Glomerular visceral epithelial cell (primary cell): ENCODE data around the gene EZR.
A peak's percentile ranks its signal among the peaks of the same experiment; 100 is the strongest.
"Not testable (repeated sequence)": the region's sequence is repeated elsewhere in the genome, so short reads cannot be mapped to it uniquely, and the experiment has no call there.

ENCODE experiments used
- DNase-seq: peaks from one replicate; pipeline ENCODE4 v3.0.0-alpha.2; 2016; ENCODE audit errors: extremely low spot score

The EZR gene

GRCh38 chr6:158841358-158841757 is 22.2 kb upstream of the EZR start:
- no peak for DNase-seq

DNA sequence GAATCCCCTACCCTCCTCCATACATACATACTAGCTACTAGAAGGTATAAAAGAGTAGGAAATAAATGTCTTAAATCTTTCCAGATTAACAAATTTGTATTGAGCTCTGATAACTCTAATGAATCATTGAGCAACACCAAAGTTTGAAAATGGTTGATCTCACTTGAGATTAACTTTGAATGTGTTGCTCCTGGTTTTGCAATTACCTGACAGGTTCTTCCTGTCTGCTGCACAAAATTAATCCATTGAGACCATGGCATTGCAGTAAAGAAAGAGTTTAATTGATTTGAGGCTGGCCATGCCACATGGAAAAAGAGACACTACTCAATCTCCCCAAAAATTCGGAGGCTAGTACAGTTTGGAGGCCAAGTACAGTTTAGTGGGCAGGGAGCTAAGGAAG is 21.3 kb upstream of the EZR start:
- no peak for DNase-seq

DNA sequence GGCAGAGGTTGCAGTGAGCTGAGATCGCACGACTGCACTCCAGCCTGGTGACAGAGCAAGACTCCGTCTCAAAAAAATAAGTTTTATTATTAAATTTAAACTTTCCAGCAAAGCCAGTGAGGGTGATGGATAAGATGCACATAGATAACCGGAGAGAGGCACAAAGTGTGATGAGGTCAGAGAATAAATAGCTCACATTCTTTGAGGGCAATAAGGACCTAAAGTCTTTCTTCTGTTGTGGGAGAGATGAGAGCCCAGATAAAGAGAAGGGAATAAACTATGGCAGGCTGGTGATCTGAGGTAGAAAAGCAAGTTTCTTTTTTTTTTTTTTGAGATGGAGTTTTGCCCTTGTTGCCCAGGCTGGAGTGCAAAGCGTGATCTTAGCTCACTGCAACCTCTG is 20.6 kb upstream of the EZR start:
- no peak for DNase-seq

DNA sequence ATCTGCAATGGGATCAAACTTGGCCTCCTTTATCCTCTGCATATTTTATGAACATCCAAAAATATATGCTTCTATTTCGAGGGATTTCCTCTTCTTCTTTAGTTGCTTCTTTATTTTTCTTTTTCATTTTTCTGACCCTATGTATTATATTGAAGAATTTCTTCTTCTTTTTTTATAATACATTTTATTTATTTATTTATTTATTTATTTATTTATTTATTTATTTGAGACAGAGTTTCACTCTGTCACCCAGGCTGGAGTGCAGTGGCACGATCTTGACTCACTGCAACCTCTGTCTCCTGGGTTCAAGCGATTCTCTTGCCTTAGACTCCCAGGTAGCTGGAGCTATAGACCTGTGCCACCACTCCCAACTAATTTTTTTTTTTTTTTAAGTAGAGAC is 19.6 kb upstream of the EZR start:
- not testable (repeated sequence) for DNase-seq

GRCh38 chr6:158837684-158838625 is 18.8 kb upstream of the EZR start:
- DNase-seq = no peak

GRCh38 chr6:158836625-158837311 is 17.6 kb upstream of the EZR start:
- no peak for DNase-seq

DNA sequence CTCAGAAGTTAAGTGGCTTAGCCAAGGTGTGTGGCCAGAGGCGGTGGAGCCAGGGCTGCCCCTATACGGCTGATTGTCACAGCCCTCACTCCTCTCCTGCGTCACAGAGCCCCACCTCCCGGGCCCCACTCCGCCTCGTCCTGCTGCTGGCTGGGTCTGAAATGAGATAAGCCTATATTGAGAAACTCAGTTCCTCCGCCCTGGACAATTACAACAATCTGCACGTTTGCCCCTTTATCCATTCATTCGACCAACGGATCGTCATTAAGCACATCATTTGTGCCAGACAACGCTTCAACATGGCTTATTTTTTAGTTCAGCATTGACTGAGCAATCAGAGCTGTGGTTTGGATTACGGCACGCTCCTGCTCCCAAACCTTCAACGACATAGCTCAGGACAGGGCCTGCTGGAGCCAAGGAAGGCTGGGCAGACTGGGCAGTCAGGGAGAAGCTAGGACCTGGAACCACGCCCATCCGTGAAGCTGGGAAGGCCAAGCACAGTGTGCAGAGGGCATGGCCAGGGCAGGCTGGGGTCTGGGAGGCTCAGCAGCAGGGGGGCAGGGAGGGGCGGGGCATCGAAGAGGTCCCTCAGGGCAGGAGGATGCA is 16.6 kb upstream of the EZR start:
- no peak for DNase-seq

DNA sequence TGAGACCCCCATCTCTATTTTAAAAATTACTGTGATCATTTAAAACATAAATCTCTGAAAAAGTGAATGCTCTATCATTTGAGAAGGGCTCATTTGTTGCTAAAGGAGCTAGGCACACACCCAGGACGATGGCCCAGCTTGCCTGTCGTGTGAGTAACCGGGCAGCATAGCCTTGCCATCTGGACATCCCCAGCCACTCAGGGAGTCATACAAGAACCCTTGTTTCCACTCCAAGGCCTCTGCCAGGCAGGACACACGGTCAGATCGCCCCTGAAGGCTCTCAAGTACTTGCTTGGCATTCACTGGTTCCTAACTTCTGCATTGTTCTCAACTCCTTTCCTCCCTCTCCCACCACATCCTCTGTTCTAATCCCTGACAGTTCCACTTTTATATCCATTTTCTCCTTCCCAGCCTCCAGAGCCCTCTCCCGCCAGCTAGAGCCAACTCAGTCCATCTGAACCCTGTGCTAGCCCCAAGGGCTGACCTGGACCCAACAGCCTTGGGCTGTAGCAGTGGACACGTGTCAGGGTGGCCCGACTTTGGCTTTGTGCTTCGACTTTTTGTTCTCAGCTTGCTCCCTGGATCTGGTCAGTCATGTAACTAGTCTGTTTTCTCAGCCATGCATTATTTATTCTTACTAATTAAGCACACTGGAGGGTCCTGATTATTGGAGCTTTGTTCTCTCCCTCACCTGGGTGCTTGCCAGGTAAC is 15.7 kb upstream of the EZR start:
- DNase-seq = no peak

DNA sequence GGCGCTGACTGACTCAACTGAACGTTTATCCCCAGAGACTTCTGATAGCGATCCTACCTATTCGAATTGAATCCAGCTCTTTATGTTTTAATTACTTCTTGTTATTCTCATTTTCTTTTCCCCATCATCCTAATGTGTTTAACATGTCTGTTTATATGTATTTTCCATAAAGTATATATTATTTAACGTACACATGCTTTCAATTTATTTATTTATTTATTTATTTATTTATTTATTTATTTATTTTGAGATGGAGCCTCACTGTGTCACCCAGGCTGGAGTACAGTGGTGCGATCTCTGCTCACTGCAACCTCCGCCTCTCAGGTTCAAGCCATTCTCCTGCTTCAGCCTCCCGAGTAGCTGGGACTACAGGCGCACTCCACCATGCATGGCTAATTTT is 13.6 kb upstream of the EZR start:
- not testable (repeated sequence) for DNase-seq

DNA sequence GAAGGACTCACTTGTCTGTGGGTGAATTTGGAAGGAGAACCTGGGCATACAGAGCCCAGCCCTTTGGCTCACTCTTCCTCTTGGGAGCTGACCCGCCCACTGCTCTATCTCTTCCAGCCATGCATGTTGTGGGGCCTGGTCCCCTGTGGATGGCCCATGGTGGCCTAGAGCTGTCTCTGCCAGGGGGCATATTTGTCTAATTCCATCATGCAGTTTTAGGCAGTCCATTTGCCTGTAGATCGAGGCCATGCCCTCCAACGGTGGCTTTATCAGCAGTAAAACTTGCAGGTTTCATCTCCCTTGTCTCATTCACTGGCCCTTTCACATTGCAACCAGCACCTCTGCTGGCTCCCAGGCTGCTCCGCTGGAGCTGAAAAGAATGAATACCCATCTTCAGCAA is 12.9 kb upstream of the EZR start:
- DNase-seq = no peak

GRCh38 chr6:158831571-158831970 is 12.4 kb upstream of the EZR start:
- DNase-seq = no peak

DNA sequence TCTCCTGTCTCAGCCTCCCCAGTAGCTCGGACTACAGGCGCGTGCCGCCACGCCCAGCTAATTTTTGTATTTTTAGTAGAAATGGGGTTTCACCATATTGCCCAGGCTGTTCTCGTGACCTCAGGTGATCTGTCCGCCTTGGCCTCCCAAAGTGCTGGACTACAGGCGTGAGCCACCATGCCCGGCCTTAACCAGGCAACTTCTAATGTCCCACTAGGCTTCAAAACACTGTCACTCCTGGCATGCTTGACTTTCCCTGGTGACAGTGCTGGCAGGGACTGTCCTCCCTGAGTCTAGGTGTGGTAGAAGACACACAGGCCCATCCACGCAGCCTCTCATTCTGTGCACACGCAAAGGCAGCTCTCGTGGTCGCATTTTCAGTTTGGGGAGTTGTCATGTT is 11.6 kb upstream of the EZR start:
- DNase-seq = no peak

GRCh38 chr6:158828807-158829206 is 9.6 kb upstream of the EZR start:
- no peak for DNase-seq

- no peak for DNase-seq
Measured at GRCh38 chr6:158826819-158827501, 7.8 kb upstream of the EZR start.

GRCh38 chr6:158825951-158826306 is 6.8 kb upstream of the EZR start:
- DNase-seq = no peak

DNA sequence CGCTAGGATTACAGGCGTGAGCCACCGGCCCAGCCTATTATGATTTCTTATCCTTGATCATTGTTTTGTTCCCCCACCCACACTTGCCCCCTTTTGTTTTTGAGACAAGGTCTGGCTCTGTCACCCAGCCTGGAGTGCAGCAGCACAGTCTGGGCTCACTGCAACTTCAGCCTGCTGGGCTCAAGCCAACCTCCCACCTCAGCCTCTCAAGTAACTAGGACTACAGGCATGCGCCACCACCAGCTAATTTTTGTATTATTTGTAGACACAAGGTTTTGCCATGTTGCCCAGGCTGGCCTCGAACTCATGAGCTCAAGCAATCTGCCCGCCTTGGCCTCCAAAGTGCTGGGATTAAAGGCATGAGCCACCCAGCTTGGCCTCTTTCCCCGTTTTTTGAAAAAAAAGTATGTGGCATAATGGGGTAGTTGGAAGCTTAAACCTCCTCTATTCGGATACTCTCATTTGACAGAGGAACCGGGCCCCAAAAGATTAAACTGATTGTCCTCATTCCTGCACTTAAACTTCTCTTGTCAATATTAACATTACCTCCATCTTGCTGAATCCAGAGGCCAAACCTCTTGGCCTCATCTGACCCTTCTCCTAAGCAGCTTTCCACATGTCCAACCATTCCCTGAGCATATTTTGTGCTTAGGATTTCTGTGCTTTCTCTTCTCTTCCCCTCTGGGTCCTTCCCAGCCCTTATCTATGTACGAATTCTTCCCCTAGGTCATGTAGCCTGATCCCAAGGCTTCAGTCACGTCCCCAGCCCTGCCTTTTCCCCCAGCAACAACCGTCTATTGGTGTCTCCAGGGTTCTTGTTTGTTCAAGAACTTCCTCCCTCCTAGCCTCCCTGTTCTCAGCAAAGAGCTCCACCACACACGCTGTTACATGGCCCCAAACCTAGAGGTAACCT is 6.1 kb upstream of the EZR start:
- DNase-seq = no peak

GRCh38 chr6:158823616-158824015 is 4.4 kb upstream of the EZR start:
- DNase-seq = not testable (repeated sequence)

GRCh38 chr6:158819977-158820622 is 932 bp upstream of the EZR start:
- peak; percentile 54 for DNase-seq

GRCh38 chr6:158818581-158819212 is 471 bp downstream of the EZR start:
- DNase-seq = peak; percentile 67
